GM06990 (cell line): ENCODE data around the gene RASA3.

Source experiments
- DNase-seq: peaks from one replicate; pipeline ENCODE4 v3.0.0-alpha.2; 2011; ENCODE audit not compliant: insufficient read length; ENCODE audit errors: extremely low read depth
- H3K27me3 ChIP-seq: replicated peaks from 2 replicates; pipeline ENCODE4 v1.6.0; 2011; ENCODE audit warnings: low read length; ENCODE audit not compliant: control insufficient read depth, insufficient read depth
- H3K36me3 ChIP-seq: 2 replicates; pipeline ENCODE4 v1.5.1; 2011; ENCODE audit warnings: low read length; ENCODE audit not compliant: control insufficient read depth, insufficient read depth
- H3K4me3 ChIP-seq: replicated peaks from 2 replicates; pipeline ENCODE4 v1.5.1; 2011; ENCODE audit warnings: low read depth, mild to moderate bottlenecking, control low read depth, low read length
- CTCF ChIP-seq: IDR thresholded peaks from 2 replicates; pipeline ENCODE4 v1.5.1; 2011; ENCODE audit warnings: low read length, control low read depth, mild to moderate bottlenecking, inconsistent platforms; ENCODE audit not compliant: insufficient read depth, poor library complexity, severe bottlenecking

RASA3 gene

DNA sequence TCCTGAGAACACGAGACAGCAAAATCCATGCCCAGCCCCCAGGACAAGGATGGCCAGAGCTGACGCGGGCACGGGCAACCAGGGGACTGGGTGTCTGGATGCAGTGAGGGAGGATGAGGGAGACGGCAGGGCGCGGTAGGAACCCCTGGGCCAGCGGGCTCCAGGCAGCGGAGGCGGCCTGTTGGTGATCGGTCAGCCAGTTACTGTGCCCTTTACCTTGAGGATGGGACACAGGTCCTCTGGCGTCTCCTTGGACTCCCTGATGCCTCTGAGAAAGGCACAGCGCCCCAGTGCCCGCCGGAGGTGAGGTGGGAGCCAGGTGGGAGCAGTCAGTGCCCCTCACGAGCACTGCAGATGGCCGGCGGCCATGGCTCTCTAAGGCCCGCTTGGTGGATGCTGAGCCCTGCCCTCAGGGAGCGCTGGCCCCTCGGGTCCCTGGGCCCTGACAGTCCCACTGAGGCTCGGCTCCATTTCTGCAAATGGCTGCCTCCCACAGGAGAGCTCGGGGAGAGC, 189.8 kb downstream of the RASA3 start:
- H3K4me3 ChIP-seq: no peak overlapping the region
- no peak for TF ChIP-seq CTCF
- no peaks in the 10 kb centered on the region; the same call in none of the 2 replicates for H3K27me3 ChIP-seq
- no peaks in the 10 kb centered on the region for H3K36me3 ChIP-seq
- no peak for DNase-seq

GRCh38 chr13:113941571-113942191, 190.7 kb downstream of the RASA3 start:
- no peaks in the 10 kb centered on the region; the same call in none of the 2 replicates for H3K27me3 ChIP-seq
- no peak for TF ChIP-seq CTCF
- no peaks in the 10 kb centered on the region for H3K36me3 ChIP-seq
- no peak for DNase-seq
- no peak overlapping the region for H3K4me3 ChIP-seq

GRCh38 chr13:113939944-113940297, 192.5 kb downstream of the RASA3 start:
- no peaks in the 10 kb centered on the region; the same call in none of the 2 replicates for H3K27me3 ChIP-seq
- no peaks in the 10 kb centered on the region for H3K36me3 ChIP-seq
- DNase-seq: no peak
- TF ChIP-seq CTCF: no peak
- no peak overlapping the region for H3K4me3 ChIP-seq

DNA sequence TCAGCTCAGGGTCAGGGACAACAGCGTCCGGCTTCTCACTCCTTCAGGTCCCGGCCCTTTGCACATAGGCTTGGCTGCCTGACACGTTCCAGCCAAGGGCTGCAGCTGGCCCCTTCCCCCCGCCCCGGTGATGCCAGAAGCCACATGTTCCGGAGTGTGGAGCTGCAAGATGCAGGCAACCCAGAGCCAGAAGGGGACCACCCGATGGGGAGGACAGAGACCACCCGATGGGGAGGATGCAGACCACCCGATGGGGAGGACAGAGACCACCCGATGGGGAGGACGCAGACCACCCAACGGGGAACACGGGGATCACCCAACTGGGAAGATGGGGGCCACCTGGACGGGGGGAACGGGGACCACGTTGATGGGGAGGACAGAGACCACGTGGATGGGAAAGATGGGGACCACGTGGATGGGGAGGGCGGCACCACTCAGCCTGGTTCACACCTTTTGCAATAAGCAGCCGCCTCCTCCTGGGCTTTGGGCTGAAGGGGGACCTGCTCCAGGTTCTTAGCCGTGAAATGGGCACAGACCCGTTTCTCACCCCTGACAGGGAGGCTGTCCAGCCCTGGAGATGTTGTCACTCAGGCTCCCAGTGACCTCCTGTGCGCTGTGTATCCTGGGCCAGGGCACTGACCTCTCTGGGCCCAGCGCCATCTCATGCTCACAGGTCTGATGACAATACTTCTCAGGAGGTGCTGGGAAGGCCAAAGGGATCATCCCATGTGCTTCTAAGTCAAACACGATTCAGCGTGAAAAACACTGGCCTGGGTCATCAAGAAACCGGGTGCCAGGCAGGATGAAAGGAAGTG, 193.1 kb downstream of the RASA3 start:
- Histone ChIP-seq H3K27me3 (no peaks in the 10 kb centered on the region; the same call in none of the 2 replicates), H3K4me3 (no peak overlapping the region), H3K36me3 (no peaks in the 10 kb centered on the region)
- no peak for DNase-seq
- no peak for TF ChIP-seq CTCF

DNA sequence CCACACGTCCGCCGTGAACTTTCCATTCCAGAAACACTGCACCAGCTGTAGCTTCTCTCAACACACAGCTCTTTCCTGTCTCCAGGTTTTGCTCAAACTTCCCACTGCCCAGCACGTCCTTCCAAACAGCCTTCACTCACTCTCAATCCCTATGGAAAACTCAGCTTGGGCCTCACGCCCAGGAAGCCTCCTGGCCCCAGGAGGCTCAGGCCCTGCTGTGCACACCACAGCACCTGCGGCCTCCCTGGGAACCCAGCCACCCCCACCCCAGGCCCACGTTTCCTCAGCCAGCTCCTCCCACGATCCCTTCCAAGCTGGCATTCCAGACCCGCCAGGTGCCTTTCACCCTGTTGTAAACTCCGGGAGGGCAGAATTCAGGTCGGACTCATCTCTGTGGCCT, 193.7 kb downstream of the RASA3 start:
- Histone ChIP-seq H3K36me3 (no peaks in the 10 kb centered on the region), H3K4me3 (no peak overlapping the region), H3K27me3 (no peaks in the 10 kb centered on the region; the same call in none of the 2 replicates)
- no peak for DNase-seq
- no peak for TF ChIP-seq CTCF
